EL (cell line): ENCODE data around the gene SMPD1.
A peak's percentile ranks its signal among the peaks of the same experiment; 100 is the strongest.
"Not testable (repeated sequence)": the region's sequence is repeated elsewhere in the genome, so short reads cannot be mapped to it uniquely, and the experiment has no call there.

ENCODE experiments used
- DNase-seq: peaks from one replicate; pipeline ENCODE4 v3.0.0-alpha.2; 2016

SMPD1 gene

DNA sequence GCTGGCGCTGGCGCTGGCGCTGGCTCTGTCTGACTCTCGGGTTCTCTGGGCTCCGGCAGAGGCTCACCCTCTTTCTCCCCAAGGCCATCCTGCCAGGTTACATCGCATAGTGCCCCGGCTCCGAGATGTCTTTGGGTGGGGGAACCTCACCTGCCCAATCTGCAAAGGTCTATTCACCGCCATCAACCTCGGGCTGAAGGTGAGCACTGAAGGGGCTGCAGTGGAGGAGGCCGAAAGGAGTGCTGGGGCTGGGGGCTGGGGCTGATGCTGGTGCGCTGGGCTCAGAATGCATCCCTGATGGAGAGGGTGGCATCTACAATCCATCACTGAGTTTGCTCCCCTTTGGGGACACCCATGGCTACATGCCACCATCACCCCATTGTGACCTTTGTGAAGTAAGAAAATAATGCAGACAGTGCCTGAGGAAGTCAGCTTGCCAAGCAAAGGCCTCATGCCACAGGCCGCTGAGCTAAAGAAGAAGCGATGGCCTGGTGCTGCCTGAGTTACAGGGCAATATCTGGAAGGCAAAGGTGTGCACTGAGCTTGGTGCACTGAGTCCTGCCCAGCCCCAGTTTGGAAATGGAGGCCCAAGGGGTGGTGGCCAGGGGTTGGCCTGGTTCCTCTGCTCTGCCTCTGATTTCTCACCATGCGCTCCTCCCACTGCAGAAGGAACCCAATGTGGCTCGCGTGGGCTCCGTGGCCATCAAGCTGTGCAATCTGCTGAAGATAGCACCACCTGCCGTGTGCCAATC lies 620 bp downstream of the SMPD1 start:
- no peak for DNase-seq

DNA sequence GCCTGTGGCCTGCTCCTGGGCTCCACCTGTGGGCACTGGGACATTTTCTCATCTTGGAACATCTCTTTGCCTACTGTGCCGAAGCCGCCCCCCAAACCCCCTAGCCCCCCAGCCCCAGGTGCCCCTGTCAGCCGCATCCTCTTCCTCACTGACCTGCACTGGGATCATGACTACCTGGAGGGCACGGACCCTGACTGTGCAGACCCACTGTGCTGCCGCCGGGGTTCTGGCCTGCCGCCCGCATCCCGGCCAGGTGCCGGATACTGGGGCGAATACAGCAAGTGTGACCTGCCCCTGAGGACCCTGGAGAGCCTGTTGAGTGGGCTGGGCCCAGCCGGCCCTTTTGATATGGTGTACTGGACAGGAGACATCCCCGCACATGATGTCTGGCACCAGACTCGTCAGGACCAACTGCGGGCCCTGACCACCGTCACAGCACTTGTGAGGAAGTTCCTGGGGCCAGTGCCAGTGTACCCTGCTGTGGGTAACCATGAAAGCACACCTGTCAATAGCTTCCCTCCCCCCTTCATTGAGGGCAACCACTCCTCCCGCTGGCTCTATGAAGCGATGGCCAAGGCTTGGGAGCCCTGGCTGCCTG lies 1.4 kb downstream of the SMPD1 start:
- no peak for DNase-seq

DNA sequence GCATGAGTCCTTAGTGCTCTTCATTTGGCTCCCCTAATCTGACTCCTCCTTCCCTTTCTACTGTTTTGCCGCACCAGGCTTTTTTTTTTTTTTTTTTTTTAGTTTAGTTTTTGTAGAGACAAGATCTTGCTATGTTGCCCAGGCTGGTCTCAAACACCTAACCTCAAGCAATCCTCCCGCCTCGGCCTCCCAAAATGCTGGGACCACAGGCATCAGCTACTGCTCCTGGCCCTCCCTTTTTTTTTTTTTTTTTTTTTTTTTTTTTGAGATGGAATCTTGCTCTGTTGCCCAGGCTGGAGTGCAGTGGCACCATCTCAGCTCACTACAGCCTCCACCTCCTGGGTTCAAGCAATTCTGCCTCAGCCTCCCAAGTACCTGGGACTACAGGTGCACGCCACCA lies 2.0 kb downstream of the SMPD1 start:
- DNase-seq, result not testable (repeated sequence)

DNA sequence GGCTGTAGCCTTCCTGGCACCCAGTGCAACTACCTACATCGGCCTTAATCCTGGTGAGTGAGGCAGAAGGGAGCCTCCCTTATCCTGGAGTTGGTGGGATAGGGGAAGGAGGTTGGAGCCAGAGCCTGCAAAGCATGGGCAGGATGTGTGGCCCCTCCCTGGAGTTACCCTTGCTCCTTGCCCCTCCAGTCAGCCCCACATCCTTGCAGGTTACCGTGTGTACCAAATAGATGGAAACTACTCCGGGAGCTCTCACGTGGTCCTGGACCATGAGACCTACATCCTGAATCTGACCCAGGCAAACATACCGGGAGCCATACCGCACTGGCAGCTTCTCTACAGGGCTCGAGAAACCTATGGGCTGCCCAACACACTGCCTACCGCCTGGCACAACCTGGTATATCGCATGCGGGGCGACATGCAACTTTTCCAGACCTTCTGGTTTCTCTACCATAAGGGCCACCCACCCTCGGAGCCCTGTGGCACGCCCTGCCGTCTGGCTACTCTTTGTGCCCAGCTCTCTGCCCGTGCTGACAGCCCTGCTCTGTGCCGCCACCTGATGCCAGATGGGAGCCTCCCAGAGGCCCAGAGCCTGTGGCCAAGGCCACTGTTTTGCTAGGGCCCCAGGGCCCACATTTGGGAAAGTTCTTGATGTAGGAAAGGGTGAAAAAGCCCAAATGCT lies 3.9 kb downstream of the SMPD1 start:
- DNase-seq, result no peak

DNA sequence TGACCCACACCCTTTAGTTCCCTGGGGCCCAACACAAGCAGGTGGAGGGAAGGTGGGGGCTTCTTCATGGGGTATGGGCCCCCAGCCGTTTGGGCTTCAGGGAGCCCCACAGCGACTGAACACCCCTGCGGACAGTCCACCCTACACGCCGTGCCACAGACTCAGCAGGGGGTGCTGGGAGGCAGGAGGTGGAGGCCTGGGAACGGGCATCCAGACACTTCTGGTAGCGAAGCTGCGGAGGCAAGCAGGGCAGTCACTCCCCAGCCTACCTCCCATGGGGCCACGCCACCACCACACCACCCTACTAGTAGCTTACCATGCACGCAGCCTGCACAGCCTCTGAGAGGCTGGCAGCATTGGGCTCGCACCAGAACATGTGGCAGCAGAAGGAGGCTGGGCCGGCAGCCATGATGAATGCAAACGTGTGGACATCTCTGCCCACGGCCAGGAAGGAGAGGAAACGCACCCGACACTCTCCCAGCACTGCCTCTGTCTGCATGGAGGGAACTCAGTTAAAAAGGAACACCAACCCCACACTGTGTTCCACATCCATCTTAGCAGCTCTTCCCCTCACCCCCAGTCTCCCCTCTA lies 5.3 kb downstream of the SMPD1 start:
- DNase-seq, result no peak

DNA sequence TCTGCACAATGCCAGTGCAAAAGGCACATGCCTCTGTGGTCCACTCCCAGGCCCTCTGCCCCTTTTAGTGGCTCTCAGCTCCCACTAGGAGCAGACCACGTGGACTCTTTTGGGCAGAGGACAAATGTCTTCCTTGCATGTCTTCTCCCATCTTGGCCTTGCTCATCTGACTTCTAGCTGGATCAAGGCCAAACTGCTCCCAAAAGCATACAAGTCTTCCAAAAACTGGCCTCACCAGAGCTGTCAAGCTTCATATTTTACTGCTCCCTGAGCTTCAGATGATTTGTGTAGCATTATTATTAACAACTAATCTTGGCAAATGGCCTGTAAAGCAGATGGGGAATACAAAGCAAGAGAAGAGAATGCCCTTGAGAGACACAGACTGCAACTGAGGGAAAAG lies 6.9 kb downstream of the SMPD1 start:
- DNase-seq, result peak; percentile 30

DNA sequence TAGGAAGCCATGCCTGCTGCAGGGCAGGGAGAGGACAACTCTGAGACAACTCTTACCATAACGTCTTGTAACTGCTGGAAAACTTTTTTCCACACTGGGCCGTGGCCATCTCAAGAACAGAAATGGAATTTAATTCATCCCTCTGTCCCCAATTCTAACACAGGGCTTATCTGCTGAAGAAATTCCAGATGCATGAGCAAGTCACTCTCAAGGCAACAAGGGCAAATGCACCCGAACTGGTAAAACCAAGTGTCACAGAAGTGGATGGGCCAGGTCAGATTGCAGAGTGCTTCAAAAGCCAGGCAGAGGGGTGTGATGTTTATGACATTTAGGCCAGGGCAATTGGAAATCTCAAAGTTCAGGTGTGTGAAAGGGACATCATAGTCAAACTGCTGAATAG lies 7.4 kb downstream of the SMPD1 start:
- DNase-seq, result peak; percentile 66

DNA sequence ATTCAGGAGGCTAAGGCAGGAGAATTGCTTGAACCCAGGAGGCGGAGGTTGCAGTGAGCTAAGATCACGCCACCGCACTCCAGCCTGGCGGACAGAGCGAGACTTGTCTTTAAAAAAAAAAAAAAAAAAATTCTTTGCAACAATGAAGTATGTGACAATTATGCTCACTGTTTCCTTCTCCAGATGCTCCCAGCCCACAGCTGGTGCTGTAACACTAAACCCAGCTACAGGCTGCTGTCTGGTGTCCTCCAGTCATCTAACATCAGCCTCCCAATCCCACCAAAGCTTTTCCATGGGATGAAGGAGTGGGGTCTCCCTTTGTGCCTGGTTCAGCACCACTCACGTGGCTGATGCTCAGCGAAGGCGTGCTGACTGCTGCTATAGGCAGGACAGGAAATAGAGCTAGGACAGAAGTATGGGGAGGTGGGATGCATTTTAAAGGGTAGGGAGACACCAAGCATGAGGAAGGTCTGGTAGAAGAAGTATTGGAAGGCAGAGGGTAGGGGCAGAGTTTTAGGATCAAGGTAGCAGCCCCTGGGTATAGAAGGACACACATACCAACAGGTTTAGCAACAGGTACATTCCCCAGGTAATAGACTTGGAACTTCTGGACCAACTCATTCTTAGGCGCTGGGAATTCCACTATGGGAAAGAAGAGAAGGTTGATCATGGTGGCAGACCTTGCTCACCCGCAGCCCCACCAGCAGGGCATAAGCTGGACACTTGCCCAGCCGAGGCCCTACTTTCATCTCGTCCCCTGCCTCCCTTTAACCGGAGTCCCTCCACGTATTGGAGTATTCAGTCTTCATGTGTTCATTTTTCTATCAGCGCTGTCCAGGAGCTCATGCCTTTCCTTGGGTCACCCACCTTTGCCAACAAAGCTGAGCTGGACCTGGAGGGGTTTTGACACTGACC lies 10.4 kb downstream of the SMPD1 start:
- no peak for DNase-seq

DNA sequence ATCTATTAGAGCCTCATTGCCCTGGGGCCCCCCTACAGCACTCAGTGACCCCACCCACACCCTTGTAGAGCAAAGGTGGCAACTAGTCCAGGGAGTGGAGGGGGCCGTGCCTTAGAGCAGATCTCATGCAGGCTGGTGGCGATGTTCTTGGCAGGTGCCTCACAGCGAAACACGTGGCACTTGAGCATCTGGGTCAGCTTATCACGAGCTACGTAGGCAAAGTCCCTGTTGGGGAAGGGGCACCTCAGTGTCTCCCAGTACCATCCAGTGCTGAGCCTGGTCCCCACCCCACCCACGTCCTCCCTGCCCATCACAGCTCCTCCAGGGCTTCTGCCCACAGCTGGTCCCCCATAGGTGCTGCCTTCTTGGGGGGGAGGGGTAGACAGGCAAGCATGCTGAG lies 11.2 kb downstream of the SMPD1 start:
- no peak for DNase-seq

DNA sequence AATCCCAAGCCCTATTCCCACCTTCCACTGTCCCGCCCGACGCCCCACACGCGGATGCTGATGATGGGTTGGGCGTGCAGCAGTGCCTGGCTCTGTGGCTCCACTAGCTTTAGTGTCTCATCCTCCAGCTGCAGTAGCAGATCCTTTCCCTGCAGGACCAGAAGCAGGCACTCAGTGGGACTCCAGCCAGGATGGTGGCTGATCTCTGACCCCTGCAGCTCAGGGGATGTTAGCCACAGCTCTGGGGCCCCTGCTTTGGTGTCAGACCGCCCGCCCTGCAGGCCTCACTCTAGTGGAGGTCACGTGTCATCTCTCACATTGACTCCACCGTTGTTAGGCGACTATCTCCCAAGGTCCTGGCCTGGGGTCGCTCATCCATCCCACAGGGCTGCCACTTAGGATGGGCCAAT lies 11.8 kb downstream of the SMPD1 start:
- DNase-seq, result no peak

DNA sequence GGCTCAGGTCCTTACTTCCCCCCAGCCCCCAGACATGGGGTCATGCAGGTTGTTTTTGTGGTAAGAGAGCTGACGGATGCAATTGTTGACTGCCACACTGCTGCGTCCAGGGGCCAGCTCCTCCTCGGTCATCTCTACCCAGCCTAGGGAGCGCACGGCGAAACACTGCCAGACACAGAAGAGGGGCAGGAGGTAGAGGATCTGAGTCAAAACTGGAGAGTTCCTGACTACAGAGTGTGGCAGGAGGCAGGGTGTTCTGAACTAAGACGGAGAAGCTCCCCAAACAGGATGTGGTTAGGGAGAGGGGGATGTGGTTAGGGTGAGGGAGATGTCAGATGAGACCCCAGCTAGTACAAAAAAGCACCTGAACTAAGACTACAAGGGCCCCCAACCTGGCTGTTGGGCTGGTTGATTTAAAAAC lies 12.3 kb downstream of the SMPD1 start:
- DNase-seq, result no peak

DNA sequence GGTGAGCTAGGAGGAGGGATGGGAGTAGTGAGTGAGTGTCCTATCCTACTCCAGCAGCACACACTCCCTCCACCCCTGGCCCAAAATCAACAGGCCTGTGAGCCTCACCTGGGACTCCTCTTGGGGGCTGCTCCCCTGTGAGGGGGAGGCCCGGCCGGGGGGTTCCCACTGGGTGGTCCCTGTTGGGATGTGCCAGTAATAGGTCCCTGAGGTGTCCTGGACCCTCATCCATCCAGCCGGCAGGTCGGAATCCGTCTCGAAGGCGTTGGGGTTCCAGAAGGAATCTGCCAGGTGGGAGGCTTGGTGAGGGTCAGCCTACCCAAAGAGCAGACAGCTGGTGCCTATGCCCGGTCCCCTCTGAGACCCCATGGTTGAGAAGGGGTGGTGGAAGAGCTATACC lies 13.3 kb downstream of the SMPD1 start:
- no peak for DNase-seq

DNA sequence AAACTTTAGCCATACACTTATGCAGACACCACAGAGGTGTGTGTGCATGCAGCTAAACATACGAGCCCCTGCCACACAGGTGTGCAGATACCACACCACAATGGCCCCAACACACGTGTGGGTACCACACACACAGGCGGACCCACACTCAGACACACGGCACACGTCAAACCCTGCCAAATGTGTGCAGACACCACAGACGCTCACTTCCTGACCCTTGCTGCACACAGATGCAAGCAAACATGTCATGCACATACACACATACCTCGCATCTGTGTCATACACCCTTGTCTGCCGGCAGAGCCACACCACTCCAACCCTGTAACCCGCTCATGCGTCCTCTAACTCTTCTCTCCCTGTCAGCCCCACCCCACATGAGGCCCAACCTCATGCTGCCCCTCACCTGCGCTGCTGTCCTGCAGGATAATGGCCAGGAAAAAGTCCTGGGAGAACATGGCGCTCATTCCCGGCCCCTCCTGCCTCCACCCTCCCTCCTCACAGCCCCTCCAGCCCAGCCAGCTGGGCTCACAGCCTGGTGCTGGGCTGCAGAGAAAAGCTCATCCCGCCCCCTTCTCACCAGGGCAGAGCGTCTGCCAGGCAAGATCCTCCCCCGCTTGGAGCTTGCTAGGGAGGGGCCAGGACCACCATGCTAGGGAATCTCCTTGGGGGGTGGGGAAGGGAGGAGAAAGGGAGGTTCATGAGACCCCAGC lies 14.2 kb downstream of the SMPD1 start:
- peak; percentile 40 for DNase-seq

DNA sequence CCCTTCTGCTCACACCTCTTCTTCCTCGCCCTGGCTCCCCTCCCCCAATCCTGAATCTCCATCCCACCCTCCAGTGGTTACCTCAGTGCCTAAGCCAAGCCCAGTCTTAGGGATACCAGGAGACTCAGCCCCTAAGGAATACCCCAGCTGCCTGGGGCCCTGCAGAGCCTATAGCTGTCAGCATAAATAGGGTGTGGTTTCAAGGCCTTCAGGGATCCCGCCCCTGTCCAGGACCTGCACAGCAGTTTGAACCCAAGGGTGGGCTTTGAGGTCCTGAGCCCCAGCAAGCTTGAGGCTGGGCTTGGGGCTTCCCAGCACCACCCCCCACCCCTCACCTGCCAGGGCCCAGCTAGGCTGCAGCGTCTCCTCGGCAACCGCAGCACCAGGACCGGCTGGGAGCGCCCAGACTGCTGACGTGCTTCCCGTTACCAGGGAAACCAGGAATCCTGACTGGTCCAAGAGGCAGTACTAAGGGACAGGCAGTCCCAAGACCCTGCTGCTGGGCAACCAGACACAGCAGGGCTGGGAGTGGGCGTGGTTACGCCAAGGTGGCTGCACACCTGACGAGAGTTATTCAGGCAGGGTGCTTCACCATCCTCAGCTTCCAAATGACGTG lies 14.9 kb downstream of the SMPD1 start:
- DNase-seq, result no peak

DNA sequence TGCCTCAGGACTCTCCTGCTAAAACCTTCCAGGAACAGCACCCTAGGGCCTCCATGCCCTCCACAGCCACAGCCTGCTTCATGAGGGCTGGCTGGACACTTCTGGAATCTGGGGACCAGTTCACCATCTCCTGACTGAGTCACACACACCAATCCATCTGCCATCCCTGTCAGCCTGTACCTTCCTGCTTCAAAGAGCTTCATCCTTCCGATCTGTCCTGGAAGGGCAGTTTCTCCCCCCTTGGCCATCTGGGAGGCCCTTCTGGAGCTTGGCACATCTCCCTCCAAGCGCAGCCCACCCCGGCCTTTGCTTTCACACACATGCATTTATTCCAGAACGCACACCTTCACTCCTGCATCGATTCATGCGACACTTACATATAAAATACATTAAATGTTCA lies 15.6 kb downstream of the SMPD1 start:
- no peak for DNase-seq

DNA sequence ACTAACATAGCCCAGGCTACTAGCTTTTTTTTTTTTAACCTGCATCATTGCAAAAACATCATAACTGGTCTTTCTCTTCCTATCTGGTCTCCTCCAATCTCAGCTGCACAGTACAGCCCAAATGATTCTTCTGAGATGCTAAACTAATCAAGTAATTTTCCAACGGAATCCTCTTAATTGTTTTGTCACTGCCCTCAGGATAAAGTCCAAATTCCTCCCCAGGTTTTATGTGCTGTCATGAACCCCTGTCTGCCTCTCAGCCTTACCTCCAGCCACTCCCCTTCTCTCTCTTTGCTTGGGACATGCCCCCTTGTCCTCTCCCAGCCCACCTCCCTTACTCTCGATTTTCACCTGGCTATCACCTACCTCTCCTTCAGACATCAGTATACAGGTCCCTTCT lies 16.1 kb downstream of the SMPD1 start:
- DNase-seq, result no peak

DNA sequence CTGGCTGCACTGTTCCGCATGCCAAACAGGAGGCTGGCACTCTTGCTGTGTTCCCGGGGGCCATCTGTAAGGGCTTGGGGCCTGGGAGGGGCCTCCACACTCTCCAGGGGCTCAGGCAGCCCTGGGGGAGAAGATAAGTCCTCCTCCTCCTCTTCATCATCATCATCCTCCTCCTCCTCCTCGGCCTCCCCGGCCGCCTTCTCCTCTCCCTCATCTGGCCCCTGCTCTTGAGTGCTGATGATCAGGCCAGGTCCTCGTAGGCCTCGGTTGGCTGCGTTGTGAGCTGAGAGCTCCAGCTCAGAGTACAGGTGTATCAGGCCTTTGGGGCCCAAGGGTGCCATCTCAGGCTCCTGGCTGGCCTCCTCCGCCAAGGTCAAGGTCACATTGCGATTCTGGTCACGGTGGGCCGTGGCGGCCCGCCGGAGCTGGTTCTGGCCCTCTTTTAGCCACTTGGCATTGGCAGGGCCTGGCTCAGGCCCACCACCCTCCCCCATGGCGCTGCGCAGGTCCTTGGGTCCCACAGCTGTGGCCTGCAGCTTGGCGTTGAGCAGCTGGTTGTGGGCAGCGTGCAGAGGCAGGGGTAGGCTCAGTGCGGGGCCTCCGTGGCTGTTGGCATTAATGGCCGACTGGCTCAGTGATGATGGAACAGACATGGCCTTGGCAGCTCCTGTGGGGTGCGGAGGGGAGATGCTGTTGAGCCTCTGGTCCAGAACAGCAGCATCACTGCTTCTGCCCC lies 20.6 kb downstream of the SMPD1 start:
- DNase-seq, result no peak

DNA sequence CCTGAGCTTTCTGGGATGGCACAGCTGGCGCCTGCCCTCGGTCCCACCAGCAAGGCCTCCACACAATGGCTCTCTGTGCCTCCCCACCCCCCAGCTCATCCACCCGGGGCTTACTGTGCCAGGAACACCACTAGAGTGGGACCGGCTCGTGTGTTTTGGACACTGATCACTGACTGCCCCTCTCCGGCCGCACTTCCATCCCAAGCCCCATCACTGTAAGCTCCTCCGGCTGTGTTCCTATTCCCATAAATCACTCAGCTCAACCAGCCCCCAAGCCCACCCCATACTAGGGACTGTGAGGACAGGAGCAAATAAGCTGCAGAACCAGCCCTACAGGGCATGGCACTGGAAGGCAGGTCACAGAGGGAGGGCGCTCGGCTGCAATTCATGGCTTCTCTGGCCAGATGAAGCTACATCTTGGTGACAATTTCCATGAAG lies 21.3 kb downstream of the SMPD1 start:
- no peak for DNase-seq

DNA sequence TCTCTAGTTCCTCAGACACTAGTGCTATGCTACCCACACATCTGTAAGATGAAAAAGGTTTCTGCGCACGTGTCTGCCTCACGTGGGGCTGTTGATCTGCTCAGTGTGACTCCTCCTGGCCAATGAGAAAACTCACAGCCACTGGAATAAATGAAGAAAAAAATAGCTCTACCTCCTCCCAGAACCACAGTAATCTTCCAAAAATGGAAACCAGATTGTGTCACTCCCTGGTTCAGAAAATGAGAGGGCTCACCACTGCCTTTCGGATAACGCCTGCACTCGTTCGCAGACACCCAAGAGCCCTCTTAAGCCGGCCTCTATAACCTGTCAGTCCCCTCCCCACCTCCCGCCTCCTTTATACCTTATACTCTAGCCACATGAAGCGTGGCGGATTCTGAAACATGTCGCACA lies 23.5 kb downstream of the SMPD1 start:
- no peak for DNase-seq

DNA sequence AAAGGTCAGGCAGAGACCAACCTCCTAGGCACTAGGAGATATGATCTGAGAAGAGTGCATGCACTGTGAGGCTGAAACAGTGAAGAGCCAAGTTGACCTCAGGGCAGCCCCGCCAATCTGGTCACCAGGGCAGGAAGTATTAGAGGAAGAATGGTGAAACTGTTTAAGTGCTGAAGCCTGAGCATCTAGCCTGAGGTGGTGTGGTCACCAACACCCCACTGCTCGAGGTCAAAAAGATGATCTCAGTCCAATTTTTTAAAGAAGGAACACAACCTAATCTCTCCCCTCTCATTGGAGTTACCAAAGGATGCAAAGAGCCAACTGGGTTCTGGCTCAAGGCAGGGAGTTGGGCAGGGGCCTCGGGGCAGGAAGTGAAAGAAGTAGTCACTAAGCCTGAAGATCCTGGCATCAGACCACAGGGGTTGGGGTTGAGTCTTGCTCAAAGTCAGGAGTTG lies 24.6 kb downstream of the SMPD1 start:
- peak; percentile 32 for DNase-seq

DNA sequence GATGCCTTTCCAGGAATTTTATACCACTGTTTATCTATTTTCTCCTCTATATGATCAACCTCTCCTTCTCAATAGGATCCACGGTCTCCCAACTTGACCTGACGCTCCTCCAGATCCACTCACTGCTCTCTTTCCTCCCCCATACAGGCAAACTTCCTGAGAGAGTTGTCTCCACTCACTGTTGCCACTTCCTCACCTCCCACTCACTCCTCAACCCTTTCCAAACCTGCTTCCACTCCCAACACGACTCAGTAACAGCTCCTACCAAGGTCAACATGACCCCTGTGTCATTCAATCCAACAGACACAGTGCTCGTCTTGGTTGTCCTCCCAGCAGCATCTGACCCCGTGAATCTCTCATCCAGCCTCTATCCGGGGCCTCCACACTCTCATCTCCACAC lies 25.5 kb downstream of the SMPD1 start:
- DNase-seq, result no peak
